A673 (cell line): ENCODE measurements around the gene RTN4. TPM values are rescaled to one million over a fixed set of nuclear protein-coding genes. Genes with fewer than 3 reads are reported as not detected.

Experiments
- BruUV-seq: library from RNA; stranded (reverse); fragments of 400-500 nt; replicated peaks from 2 replicates; lab custom pipeline; 2021; lab: Mats Ljungman, UMichigan
- CTCF ChIA-PET: fragments of 300-600 bp; sonication (Branson Sonifier 250); formaldehyde crosslinking; loops from one replicate; lab custom pipeline; 2022; ENCODE audit warnings: antibody characterized with exemption; lab: Charles Lee
- POLR2A ChIA-PET: fragments of 300-600 bp; sonication (Branson Sonifier 250); formaldehyde crosslinking; loops from one replicate; lab custom pipeline; 2022; ENCODE audit warnings: antibody characterized with exemption; ENCODE audit not compliant: low non-redundant PET; lab: Charles Lee
- DNase-seq: peaks from one replicate; pipeline ENCODE4 v3.0.0-alpha.2; 2015; ENCODE audit warnings: low spot score
- H3K27ac ChIP-seq: fragments of 200-600 bp; sonication (generic); 2 replicates; pipeline ENCODE4 v1.5.1; 2016; ENCODE audit warnings: mixed run types, low read depth, mild to moderate bottlenecking, mixed read lengths, antibody characterized with exemption, low read length; ENCODE audit not compliant: poor library complexity, severe bottlenecking
- H3K27me3 ChIP-seq: fragments of 200-600 bp; sonication (generic); replicated peaks from 2 replicates; pipeline ENCODE4 v1.6.1; 2017; ENCODE audit warnings: mixed run types, low read depth, mild to moderate bottlenecking, mixed read lengths, antibody characterized with exemption, low read length; ENCODE audit not compliant: insufficient read depth, poor library complexity
- H3K36me3 ChIP-seq: fragments of 200-600 bp; sonication (generic); 2 replicates; pipeline ENCODE4 v1.6.1; 2016; ENCODE audit warnings: mixed run types, mild to moderate bottlenecking, mixed read lengths, antibody characterized with exemption, low read length; ENCODE audit not compliant: insufficient read depth, poor library complexity, severe bottlenecking
- H3K4me1 ChIP-seq: fragments of 200-600 bp; sonication (generic); 2 replicates; pipeline ENCODE4 v1.6.1; 2017; ENCODE audit warnings: mixed run types, mild to moderate bottlenecking, mixed read lengths, antibody characterized with exemption, low read length; ENCODE audit not compliant: insufficient read depth, poor library complexity, severe bottlenecking
- H3K4me3 ChIP-seq: fragments of 200-600 bp; sonication (generic); 2 replicates; pipeline ENCODE4 v1.5.1; 2016; ENCODE audit warnings: low read depth, mixed run types, mild to moderate bottlenecking, mixed read lengths, low read length; ENCODE audit not compliant: poor library complexity, severe bottlenecking
- H3K9me3 ChIP-seq: fragments of 200-600 bp; sonication (generic); 2 replicates; pipeline ENCODE4 v1.6.1; 2016; ENCODE audit warnings: mixed run types, low read depth, mild to moderate bottlenecking, mixed read lengths, antibody characterized with exemption, low read length; ENCODE audit not compliant: poor library complexity, severe bottlenecking
- CTCF ChIP-seq: fragments of 300-800, 200-600 bp; sonication (generic); conservative IDR thresholded peaks from 2 replicates; pipeline ENCODE4 v1.5.1; 2017; ENCODE audit warnings: low read depth, mild to moderate bottlenecking, antibody characterized with exemption, low read length, moderate library complexity, mixed read lengths
- EZH2 ChIP-seq: fragments of 200-600 bp; sonication (generic); IDR thresholded peaks from 2 replicates; pipeline ENCODE4 v1.6.1; 2017; ENCODE audit warnings: borderline replicate concordance, low read depth, mild to moderate bottlenecking, mixed read lengths, antibody characterized with exemption, low read length; ENCODE audit not compliant: poor library complexity, severe bottlenecking
- intact Hi-C: fragments of 100-400 bp; cut with micrococcal nuclease; formaldehyde crosslinking; loops from one replicate; pipeline ENCODE4 v1.10.0; 2022; ENCODE audit not compliant: unreplicated experiment
- total RNA-seq: library from RNA; stranded (reverse); gene quantifications from 2 replicates; pipeline ENCODE4 v1.2.3, GENCODE V29; 2021

The RTN4 gene
- total RNA-seq, 1 experiment from 2014 or later, result 275 TPM

DNA sequence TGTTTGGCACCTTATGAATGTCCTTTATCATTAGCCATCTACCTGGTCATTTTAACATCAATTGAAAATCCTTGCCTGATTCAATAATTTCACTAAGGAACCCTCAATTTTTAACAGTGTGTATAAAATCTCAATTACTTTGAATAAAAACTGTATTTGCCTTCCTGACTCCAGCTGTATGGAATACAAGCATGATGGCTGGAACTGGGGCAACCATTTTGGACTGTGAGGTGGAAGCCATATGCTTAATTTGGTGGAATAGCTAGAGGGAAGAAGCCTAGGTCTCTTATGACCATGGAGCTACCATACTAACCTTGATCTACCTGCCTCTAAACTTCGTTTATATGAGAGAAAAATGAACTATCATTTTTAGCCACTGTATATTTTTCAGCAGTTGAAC is 12.5 kb upstream of the RTN4 start:
- ChIA-PET CTCF (no interaction called here), POLR2A (no interaction called here)
- Histone ChIP-seq H3K4me1 (no peaks in the 10 kb centered on the region), H3K27me3 (no peaks in the 10 kb centered on the region), H3K36me3 (no peaks in the 10 kb centered on the region), H3K9me3 (no peaks in the 10 kb centered on the region), H3K27ac (no peak overlapping the region), H3K4me3 (no peak overlapping the region)
- no TSS peak for BruUV-seq
- no peak for DNase-seq
- intact Hi-C loops, result no loop called here
- no peak for TF ChIP-seq EZH2
- no peak for TF ChIP-seq CTCF

DNA sequence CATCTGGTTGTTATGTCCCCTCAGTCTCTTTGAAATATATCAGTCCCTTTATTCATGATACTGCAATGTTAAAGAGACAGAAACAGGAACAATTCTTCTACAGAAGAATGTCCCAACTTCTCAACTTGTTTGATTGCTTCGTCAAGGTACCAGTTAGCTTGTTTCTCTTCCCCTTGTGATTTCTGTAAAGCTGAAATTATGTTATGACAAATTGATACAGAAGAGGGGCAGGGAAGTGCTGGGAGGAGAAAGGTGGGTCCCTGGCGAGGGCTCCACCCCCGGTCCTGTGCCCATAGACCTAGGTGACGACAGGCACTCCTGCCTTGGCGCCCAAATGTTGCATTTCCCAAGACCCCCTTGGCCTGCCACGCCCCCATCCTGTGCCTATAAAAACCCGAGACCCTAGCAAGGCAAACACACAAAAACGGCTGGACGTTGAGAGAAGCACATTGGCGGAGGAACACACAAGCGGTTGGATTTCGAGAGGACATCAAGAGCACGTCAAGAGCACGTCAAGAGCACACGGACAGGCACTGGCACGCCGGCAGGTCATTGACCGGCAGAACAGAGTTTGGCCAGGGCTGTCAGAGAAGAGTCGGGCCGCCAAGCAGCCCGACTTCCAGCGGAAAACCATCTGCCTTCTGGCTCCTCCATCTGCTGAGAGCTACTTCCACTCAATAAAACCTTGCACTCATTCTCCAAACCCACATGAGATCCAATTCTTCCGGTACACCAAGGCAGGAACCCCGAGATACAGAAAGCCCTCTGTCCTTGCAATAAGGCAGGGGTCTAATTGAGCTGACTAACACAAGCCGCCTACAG is 11.5 kb upstream of the RTN4 start:
- POLR2A ChIA-PET, result no interaction called here
- intact Hi-C loops, result no loop called here

GRCh38 chr2:55059793-55060192 is 9.5 kb upstream of the RTN4 start:
- ChIA-PET CTCF (no interaction called here), POLR2A (no interaction called here)
- no peaks in the 10 kb centered on the region for H3K9me3 ChIP-seq
- no peak overlapping the region for H3K27ac ChIP-seq
- intact Hi-C loops, result no loop called here
- H3K36me3 ChIP-seq, result no peaks in the 10 kb centered on the region
- BruUV-seq, result no TSS peak
- no peak overlapping the region for H3K4me3 ChIP-seq
- no peak for TF ChIP-seq CTCF
- TF ChIP-seq EZH2, result no peak
- no peaks in the 10 kb centered on the region for H3K27me3 ChIP-seq
- no peaks in the 10 kb centered on the region for H3K4me1 ChIP-seq
- DNase-seq, result no peak

More for the DNA sequence above, 11.5 kb upstream of the RTN4 start:
- no peaks in the 10 kb centered on the region for H3K27me3 ChIP-seq
- H3K4me1 ChIP-seq, result no peaks in the 10 kb centered on the region
- no peaks in the 10 kb centered on the region for H3K36me3 ChIP-seq
- no peak overlapping the region for H3K4me3 ChIP-seq
- BruUV-seq, result no TSS peak
- H3K9me3 ChIP-seq, result no peaks in the 10 kb centered on the region
- no peak for DNase-seq
- no peak overlapping the region for H3K27ac ChIP-seq
- TF ChIP-seq CTCF, result no peak
- no peak for TF ChIP-seq EZH2
- CTCF ChIA-PET, result no interaction called here
